Kasumi-1 (cell line): ENCODE results near the gene SMIM34.

Source experiments
- DNase-seq, 2 experiments: peaks; one replicate each; lab custom pipeline; 2025; lab: John Stamatoyannopoulos, UW

The SMIM34 gene

GRCh38 chr21:34372321-34372720 is 51.4 kb downstream of the SMIM34 start:
- DNase-seq, result no peak

- no peak for DNase-seq
Observed at GRCh38 chr21:34369741-34370140, 54.0 kb downstream of the SMIM34 start.
